T1000 (cell line): ENCODE data around the gene ICAM3.

Source experiments
- DNase-seq: peaks from one replicate; lab custom pipeline; 2025; ENCODE audit warnings: mixed read lengths; lab: John Stamatoyannopoulos, UW

The ICAM3 gene

DNA sequence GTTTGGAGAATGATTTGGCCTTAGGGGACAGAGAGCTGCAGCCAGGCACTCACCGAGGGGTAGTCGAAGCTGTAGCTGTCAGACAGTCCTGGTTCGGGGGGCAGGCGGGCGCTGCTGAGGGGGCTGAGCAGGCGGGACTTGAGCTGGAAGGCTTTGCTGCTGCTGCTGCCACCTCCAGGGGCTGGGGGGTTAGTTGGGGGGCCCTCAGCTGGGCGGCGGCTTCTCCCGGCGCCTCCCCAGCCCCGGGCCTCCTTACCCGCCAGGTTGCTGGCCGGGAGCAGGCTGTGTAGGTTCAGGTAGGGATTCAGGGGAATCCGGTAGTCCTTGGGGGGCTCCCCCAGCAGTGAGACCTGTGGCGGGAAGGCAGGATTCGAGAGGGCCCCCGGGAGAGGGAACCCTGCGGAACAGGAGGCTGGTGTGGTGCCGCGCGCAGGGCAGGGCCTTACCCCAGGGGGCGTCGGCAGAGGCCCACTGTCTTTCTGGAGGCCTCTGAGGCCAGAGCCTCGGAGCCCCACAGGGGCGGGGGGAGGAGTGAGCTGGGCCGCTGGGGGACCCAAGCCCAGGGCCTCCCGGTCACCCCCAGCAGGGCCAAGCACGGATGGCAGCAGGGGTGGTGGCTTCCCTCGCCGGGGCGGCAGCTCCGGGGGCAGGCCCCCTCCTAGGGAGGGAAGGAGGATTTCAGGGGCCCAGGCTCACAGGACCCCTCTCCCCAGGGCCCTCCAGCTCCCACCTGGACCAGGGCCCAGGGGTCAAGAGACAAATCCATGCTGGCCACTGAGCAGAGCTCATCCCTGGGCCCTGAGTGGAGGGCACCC lies 18.6 kb downstream of the ICAM3 start:
- no peak for DNase-seq

- DNase-seq: no peak
Measured at GRCh38 chr19:10318807-10319682, 20.4 kb downstream of the ICAM3 start.

- DNase-seq: no peak
Measured at GRCh38 chr19:10317857-10318462, 21.5 kb downstream of the ICAM3 start.

DNA sequence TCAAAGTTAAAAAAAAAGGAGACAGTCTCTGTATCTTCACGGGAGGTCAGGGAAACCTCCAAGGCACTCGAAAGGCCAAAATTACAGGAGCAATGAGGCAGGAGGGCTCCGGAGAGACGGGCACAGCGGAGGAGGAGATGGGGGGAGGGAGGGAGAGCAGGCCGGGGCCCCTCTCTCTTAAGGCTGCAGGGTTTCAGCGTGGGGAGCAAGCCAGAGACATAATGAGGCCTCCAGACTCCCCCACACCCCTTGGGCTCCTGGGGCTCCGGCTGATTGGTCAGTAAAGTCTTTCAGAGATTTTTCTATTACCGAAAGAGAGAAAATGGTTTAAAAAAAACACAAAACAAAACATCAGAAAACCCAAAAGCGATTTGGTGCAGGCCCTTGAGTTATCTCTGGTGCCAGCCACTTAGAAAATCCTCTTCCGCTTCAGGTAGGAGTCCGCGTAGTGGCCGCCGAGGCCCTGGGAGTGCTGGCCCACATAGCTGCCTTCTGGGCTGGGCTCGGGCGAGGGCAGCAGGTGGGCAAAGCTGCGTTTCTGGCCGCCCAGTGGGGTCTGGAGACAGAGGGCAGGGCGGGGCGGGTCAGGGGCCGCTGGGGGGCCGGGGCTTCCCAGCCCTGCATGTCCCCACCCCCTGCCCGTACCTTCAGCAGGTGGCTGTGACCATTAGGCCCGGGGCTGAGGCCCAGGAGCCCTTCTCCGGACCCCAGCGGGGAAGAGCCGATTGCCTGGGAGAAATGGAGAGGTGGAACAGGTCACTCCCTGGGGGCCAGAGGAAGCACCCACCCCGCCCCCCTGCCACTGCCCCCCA lies 22.2 kb downstream of the ICAM3 start:
- DNase-seq: no peak

DNA sequence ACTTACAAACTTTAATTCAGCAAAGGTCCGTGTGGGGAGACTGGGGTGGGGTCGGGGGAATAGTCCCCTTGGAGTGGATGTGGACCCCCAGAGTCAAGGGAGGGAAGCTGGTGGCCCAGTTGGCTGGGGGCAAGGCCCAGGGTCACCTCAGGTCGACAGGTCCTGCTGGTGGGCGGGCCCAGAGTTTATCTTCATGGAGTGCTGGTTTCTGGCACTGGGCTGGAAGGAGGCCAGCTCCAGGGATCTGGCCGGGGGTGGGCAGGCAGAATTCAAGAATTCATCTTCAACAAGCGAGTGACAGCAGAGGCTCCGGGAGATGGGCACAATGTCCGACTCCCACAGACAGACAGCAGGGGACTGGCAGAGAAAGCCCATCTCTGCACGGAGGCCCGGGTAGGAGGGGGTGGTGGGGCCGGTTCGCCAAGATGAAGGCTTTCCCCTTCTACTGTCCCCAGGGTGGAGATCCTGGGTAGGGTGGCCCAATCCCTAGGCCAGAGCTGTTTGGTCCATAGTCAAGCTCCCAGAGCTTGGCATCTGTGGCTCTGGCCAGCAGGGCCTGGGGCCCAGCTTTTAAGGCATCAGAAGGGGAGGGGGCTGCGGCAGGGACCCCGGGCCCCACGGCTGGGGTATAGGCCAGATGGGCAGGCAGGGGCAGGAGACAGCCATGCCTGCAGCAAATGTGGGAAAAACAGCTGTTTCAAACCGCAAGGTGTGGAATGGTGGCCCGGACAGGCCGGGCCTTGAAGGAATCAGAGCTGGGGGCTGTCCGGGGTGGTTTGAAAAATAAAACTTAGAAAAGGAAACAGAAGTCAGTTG lies 23.0 kb downstream of the ICAM3 start:
- DNase-seq: no peak

- DNase-seq: peak; percentile 66
Measured at GRCh38 chr19:10315335-10316214, 23.8 kb downstream of the ICAM3 start, which contains the start of gene FDX2. Gene FDX2, minus strand, starts transcription at chr19:10316015. Its CDS starts 19 bp downstream, at chr19:10315996.

GRCh38 chr19:10309423-10309822 lies 30.0 kb downstream of the ICAM3 start, which contains the start of gene ZGLP1:
Gene ZGLP1, minus strand, starts transcription at chr19:10309815.
- DNase-seq: no peak

GRCh38 chr19:10306327-10306726 lies 33.1 kb downstream of the ICAM3 start:
- no peak for DNase-seq

DNA sequence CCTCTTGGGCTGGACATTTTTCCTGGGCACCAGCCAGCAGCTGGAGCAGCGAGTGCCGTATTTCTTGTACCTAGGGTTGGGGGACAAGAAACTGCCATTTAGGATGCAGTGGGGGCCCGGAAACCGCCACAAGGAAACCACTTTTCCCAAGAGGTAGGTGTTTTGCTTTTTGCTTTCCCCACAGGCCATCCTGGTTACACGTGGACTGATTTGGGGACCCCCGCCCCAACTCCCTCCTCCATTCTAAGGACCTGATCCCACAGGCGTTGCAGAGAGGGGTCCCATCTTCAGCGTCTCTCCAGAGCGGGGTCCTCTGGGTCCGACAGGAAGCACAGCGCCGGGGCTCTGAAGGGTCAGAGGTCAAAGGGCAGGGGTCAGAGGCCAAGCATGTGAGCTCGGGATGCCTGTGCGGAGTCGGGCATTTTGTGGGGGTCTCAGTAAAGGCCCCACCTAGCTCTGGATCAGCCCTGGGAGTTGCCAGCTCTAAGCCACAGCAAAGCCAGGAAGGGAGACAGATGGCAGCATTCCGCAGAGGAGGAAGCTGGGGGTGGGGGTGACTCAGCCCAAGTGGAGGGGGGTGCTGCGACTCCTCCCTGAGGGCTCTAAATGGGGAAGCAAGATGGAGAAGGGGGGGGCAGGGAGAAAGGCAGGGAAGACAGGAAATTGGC lies 34.2 kb downstream of the ICAM3 start:
- DNase-seq: no peak

GRCh38 chr19:10299545-10300458 lies 39.6 kb downstream of the ICAM3 start:
- DNase-seq: no peak

- no peak for DNase-seq
Measured at GRCh38 chr19:10295847-10296591, 43.4 kb downstream of the ICAM3 start.

GRCh38 chr19:10295305-10295846 lies 44.0 kb downstream of the ICAM3 start:
- no peak for DNase-seq

GRCh38 chr19:10294368-10294697 lies 45.1 kb downstream of the ICAM3 start:
- no peak for DNase-seq

DNA sequence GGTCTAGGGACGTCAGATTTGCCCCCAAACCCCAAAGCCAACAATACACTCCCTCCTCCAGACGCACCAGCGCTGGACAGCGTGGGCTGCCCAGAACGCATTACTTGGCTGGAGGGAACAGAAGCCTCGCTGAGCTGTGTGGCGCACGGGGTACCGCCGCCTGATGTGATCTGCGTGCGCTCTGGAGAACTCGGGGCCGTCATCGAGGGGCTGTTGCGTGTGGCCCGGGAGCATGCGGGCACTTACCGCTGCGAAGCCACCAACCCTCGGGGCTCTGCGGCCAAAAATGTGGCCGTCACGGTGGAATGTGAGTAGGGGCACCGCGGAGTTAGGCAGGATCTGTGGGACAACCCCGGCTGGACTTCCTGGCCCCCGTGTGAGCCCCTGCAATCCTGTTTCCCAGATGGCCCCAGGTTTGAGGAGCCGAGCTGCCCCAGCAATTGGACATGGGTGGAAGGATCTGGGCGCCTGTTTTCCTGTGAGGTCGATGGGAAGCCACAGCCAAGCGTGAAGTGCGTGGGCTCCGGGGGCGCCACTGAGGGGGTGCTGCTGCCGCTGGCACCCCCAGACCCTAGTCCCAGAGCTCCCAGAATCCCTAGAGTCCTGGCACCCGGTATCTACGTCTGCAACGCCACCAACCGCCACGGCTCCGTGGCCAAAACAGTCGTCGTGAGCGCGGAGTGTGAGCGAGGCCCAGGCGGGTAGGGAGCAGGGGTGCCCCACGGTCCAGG lies 45.6 kb downstream of the ICAM3 start:
- no peak for DNase-seq

- DNase-seq: no peak
Measured at GRCh38 chr19:10292789-10293636, 46.4 kb downstream of the ICAM3 start.
